Effector memory CD4-positive, alpha-beta T cell (primary cell): Measurements from ENCODE around the gene PRR5.

Experiments
- DNase-seq, 3 donors: peaks; one replicate each; pipeline ENCODE4 v3.0.0-alpha.2; 2020
- H3K27ac ChIP-seq: 2 replicates; pipeline ENCODE4 v1.7.0; 2013; ENCODE audit warnings: mild to moderate bottlenecking, low read length, moderate library complexity; ENCODE audit not compliant: insufficient read depth, poor library complexity, severe bottlenecking
- H3K27me3 ChIP-seq: replicated peaks from 2 replicates; pipeline ENCODE4 v1.7.0; 2013; ENCODE audit warnings: mild to moderate bottlenecking, low read length; ENCODE audit not compliant: insufficient read depth, control insufficient read depth, poor library complexity, severe bottlenecking
- H3K36me3 ChIP-seq: 2 replicates; pipeline ENCODE4 v1.7.0; 2013; ENCODE audit warnings: mild to moderate bottlenecking, low read length, moderate library complexity; ENCODE audit not compliant: control insufficient read depth, insufficient read depth
- H3K4me1 ChIP-seq: 2 replicates; pipeline ENCODE4 v1.7.0; 2013; ENCODE audit warnings: low read length, mild to moderate bottlenecking; ENCODE audit not compliant: control insufficient read depth, insufficient read depth, poor library complexity, severe bottlenecking
- H3K4me3 ChIP-seq: 2 replicates; pipeline ENCODE4 v1.7.0; 2013; ENCODE audit warnings: low read length, low read depth, mild to moderate bottlenecking; ENCODE audit not compliant: insufficient read depth, poor library complexity, severe bottlenecking
- H3K9me3 ChIP-seq: 2 replicates; pipeline ENCODE4 v1.7.0; 2013; ENCODE audit warnings: mild to moderate bottlenecking, low read length, moderate library complexity; ENCODE audit not compliant: control insufficient read depth

The PRR5 gene

DNA sequence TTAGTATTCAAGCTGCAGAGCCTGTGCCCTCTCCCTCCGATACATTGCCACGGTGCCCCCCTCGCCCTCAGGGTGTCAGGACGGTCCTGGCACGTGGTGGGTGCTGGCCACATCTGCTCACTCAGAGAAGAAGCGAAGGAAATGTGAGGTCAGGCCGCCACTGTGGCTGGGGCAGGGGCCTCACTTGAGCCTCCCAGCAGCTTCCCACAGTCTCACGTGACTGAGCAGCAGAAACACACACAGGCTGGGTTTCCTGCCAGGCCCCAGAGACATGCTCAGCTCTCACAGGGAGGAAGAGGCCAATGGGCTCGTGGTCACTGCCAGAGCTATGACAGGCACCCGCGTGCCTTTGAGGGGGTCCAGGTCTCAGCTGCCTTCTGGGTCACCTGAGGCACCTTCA, 37.9 kb upstream of the PRR5 start:
- peak; percentile 25 to 45 (median 37) for DNase-seq
- H3K27me3 ChIP-seq = no peaks in the 10 kb centered on the region
- H3K36me3 ChIP-seq = no peaks in the 10 kb centered on the region
- H3K4me1 ChIP-seq = peaks cover 32% of the 10 kb centered on the region
- H3K27ac ChIP-seq = peak overlapping the region; percentile 49
- no peaks in the 10 kb centered on the region for H3K9me3 ChIP-seq
- peak overlapping the region; percentile 0 for H3K4me3 ChIP-seq

DNA sequence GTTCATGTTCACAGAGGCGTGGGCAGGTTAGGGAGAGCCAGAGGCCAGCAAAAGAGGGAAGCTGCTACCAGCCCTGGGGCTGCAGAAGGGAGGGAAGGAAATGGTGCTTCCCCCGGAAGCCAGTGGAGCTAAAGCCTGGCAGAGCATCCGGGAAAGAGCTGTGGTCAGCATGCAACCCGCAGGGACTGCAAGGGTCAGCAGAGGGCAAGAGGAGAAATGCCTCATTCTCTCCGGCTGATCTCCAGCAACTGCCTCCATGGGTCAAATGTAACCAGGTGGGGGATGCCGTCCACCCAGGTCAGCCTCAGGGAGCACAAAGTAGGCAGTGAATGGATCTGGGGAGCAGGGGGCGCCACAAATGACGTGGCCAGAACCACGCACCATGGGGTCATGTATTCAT, 36.9 kb upstream of the PRR5 start:
- Histone ChIP-seq H3K36me3 (no peaks in the 10 kb centered on the region), H3K27me3 (no peaks in the 10 kb centered on the region), H3K4me3 (no peak overlapping the region), H3K4me1 (peaks cover 37% of the 10 kb centered on the region), H3K27ac (no peak overlapping the region), H3K9me3 (no peaks in the 10 kb centered on the region)
- DNase-seq = no peak

DNA sequence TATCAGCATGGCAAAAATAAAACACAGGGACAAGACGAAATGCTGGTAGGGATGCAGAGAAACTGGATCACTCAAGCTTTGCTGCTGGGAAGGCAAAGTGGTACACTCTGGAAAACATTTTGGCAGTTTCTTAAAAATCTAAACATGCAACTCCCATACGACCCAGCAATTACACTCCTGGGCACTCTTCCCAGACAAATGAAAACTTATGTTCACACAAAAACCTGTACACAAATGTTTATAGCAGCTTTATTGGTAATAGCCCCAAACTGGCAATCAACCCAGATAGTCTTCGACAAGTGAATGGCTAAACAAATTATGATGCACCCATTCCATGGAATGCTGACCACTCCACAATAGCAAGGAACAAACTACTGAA, 35.8 kb upstream of the PRR5 start:
- H3K4me3 ChIP-seq = no peak overlapping the region

DNA sequence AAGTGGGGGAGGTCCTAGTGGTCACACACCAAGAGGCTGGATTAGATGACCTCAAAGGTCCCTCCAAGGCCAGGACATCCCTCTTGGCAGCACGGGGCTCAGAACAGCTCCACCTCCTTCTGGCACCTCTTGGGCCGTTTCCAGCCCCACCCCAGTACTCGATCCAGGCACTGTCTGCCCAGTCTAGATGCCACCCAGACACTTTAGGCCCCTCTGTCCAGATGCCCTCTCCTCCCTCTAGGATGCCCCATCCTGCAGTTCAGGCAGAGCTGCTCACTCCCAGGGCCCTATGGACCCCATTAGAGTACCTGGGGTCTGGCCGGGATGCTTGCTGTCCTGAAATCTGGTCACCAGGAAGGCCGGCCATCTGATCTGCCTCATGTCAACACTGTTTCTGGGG, 34.7 kb upstream of the PRR5 start:
- peak overlapping the region; percentile 89 for H3K27ac ChIP-seq

More for the DNA sequence above, 35.8 kb upstream of the PRR5 start:
- H3K36me3 ChIP-seq = no peaks in the 10 kb centered on the region
- H3K27me3 ChIP-seq = no peaks in the 10 kb centered on the region
- H3K4me1 ChIP-seq = peaks cover 37% of the 10 kb centered on the region
- H3K9me3 ChIP-seq = no peaks in the 10 kb centered on the region
- H3K27ac ChIP-seq = no peak overlapping the region
- DNase-seq = no peak

DNA sequence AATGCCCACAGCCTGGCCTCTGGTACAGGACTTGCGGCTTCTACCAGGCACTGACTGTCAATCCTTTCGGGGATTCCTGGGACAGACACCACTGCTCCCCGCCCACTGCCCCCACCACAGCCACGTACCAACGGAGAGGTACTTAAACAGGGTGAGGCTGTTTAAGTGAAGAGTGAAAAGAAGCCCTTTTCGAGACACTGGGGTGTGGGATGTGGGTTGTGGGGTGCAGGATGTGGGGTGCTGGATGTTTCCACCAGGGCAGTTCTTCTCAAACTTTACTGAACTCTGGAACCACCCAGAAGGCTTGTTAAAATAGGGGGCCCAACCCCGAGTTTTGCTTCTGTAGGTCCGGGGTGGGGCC, 34.2 kb upstream of the PRR5 start:
- Histone ChIP-seq H3K9me3 (no peaks in the 10 kb centered on the region), H3K36me3 (no peaks in the 10 kb centered on the region), H3K27me3 (no peaks in the 10 kb centered on the region), H3K27ac (peak overlapping the region; percentile 89), H3K4me1 (peaks cover 42% of the 10 kb centered on the region), H3K4me3 (peak overlapping the region; percentile 46)
- peak; percentile 71 to 77 (median 72) for DNase-seq

More for the DNA sequence above, 34.7 kb upstream of the PRR5 start:
- H3K4me3 ChIP-seq = no peak overlapping the region
- peaks cover 42% of the 10 kb centered on the region for H3K4me1 ChIP-seq
- no peaks in the 10 kb centered on the region for H3K36me3 ChIP-seq
- no peak for DNase-seq
- no peaks in the 10 kb centered on the region for H3K9me3 ChIP-seq
- no peaks in the 10 kb centered on the region for H3K27me3 ChIP-seq

DNA sequence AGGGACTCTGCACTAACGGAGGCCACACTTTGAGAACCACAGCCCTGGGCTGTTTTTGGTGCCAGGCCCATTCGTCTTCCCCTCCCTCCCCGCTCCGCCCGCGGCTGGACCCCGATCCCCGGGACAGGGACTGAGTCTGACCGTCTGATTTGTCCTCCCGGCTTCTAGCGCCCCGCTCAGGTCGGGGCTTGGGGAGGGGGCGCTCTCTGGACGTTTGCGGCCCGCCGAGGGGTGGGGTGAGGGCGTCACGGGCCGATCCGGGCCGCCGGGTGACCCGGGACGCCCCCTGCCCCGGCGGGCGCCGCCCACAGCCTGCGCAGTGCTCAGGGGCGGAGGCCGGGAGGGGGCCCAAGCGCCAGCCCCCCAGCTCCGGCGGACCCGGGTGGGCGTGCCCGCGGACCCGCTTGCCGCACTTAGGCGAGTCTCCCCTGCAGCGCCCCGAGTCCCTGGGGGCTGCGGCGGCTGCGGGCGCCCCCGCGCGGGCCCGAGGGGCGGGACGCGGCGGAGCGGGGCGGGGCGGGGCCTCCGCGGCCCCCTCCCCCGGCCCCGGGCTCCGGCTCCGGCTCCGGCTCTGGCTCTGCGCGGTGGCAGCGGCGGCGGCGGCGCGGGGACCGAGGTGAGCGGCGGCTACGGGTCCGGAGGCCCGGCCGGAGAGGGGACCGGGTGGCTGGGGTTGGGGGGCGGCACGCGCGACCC, 33.7 kb upstream of the PRR5 start:
- peak overlapping the region; percentile 46 for H3K4me3 ChIP-seq
- H3K4me1 ChIP-seq = peaks cover 42% of the 10 kb centered on the region
- H3K27ac ChIP-seq = peak overlapping the region; percentile 89

DNA sequence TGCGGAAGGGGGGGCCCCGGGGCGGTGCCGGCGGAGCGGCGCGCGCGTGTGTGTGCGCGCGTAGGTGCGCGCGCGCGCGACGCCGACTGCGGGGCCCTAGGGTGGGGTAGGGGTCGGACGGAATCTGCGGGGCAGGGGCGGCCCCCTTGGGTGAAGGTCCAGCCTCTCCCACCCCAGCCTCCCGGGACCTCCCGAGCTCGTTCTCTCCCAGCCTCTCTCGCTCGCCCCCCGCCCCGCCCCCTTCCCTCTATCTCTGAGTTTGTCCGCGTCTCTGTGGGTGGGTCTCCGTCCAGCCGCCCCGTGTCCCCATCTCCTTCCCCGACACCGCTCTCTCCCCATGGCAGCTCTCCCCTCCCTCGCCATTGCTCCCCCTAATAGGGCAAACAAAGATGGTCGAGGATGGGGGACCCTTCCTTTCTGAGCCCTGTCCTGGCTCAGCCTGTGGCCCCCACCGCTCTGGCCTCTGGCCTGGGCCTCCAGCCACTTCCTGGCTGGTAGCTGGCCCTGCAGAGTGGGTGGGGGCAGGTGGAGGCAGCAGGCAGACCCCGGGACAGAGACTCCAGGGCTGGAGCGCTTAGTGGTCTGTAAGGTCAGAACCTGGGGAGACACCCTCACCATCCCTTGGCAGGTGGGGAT, 33.0 kb upstream of the PRR5 start:
- peak overlapping the region; percentile 70 for H3K4me3 ChIP-seq
- peaks cover 36% of the 10 kb centered on the region for H3K4me1 ChIP-seq
- H3K9me3 ChIP-seq = no peaks in the 10 kb centered on the region
- no peaks in the 10 kb centered on the region for H3K27me3 ChIP-seq
- DNase-seq = no peak
- H3K27ac ChIP-seq = peak overlapping the region; percentile 42
- H3K36me3 ChIP-seq = no peaks in the 10 kb centered on the region

More for the DNA sequence above, 33.7 kb upstream of the PRR5 start:
- Histone ChIP-seq H3K36me3 (no peaks in the 10 kb centered on the region), H3K9me3 (no peaks in the 10 kb centered on the region), H3K27me3 (no peaks in the 10 kb centered on the region)
- DNase-seq = peak; percentile 52 to 60 (median 54)

DNA sequence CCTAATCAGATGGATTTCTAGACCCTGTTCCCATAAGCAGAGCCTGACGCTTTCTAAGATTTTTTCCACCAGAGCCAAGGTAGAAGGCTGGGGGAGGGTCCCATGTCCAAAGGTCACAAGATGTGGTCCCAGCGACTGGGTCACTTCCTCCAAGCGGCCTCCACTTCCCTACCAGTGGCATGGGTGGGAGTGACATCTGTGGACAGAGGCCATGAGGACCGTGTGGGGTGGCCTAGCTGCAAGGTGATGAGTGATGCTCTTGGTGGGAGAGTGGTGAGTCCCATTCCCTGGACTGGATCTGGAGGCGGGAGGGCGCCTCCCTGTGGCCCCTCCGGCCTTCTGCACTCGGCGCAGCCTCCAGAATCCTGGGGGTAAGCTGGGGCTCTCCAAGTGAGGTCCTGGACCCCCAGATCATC, 32.4 kb upstream of the PRR5 start:
- no peak for DNase-seq
- H3K36me3 ChIP-seq = no peaks in the 10 kb centered on the region
- peak overlapping the region; percentile 70 for H3K4me3 ChIP-seq
- H3K27me3 ChIP-seq = no peaks in the 10 kb centered on the region
- H3K27ac ChIP-seq = peak overlapping the region; percentile 42
- peaks cover 30% of the 10 kb centered on the region for H3K4me1 ChIP-seq
- H3K9me3 ChIP-seq = no peaks in the 10 kb centered on the region

DNA sequence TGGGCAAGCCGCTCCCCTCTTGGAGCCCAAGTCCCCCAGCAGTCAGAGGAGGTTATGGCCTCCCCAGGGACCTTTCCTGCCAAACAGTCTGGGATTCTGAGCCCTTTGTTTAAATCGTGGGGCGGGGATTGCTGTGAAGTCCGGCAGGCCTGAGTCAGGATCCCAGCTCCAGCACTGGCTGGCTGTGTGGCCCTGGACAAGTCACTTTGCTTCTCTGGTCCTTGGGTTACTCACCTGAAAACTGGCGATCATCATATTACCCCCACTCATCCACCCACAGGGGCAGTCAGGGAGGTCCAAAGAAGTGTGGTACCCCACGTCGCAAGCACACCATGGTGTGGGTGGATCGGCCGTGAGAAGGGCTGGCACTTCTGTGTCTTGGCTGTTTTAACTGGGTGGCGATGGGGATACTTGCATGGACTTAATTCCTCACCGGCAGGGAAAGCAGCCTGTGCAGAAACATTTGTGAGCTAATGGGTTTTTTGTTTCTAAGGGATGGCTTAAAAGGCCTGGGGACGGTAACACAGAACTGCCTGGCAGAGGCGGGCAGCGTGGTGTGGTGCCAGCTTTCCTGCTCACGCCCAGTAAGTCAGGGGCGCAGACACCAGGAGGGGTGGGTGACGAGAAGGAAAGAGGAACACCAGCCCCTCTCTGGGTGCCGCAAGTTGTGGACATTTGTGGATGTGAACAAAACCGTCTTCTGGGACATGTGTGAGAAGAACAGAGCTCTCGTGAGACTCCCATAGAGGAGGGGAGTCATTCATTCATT, 31.6 kb upstream of the PRR5 start:
- Histone ChIP-seq H3K9me3 (no peaks in the 10 kb centered on the region), H3K36me3 (no peaks in the 10 kb centered on the region), H3K4me3 (no peak overlapping the region), H3K27ac (no peak overlapping the region), H3K4me1 (peaks cover 24% of the 10 kb centered on the region), H3K27me3 (no peaks in the 10 kb centered on the region)
- no peak for DNase-seq

DNA sequence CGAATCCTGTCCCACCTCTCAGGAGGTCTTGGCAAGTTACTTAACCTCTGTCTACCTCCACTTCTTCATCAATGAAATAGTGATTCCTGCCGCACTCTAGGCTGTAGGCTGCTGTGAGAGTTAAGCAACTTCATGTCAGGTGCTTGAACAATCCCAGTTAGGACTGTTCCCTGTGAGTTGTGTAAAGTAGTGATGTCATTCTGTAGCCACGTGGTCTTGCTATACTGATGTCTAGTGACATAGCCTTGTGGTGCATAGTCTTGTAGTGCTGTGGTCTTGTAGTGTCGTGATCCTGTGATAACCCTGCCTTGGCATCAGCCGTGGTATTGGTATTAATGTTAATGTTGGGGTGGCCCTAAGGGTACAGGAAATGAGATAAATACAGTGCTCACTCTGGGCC, 30.3 kb upstream of the PRR5 start:
- Histone ChIP-seq H3K4me3 (no peak overlapping the region), H3K4me1 (peaks cover 25% of the 10 kb centered on the region), H3K27ac (no peak overlapping the region), H3K9me3 (no peaks in the 10 kb centered on the region), H3K36me3 (no peaks in the 10 kb centered on the region), H3K27me3 (no peaks in the 10 kb centered on the region)
- DNase-seq = no peak
